Sigmoid colon (tissue), 7 donors: ENCODE measurements around the gene MIPEP. TPM values are rescaled to one million over a fixed set of nuclear protein-coding genes. Genes with fewer than 3 reads are reported as not detected.

Source experiments
- DNase-seq: peaks from one replicate; pipeline ENCODE4 v3.0.0-alpha.2; 2019
- H3K27ac ChIP-seq, 4 donors: fragments of 200-600 bp; sonication (generic); one replicate each; pipeline ENCODE4 v1.5.1; 2016 to 2019; ENCODE audit warnings: mild to moderate bottlenecking in 1 of 4
- H3K27me3 ChIP-seq, 3 donors: fragments of 200-600 bp; sonication (generic); one replicate each; pipeline ENCODE4 v1.5.1; 2019; ENCODE audit warnings: mild to moderate bottlenecking in 1 of 3
- H3K36me3 ChIP-seq, 4 donors: fragments of 200-600 bp; sonication (generic); one replicate each; pipeline ENCODE4 v1.5.1; 2016 to 2019
- H3K4me1 ChIP-seq, 4 donors: fragments of 200-600 bp; sonication (generic); one replicate each; pipeline ENCODE4 v1.5.1; 2017 to 2019
- H3K4me3 ChIP-seq, 4 donors: fragments of 200-600 bp; sonication (generic); one replicate each; pipeline ENCODE4 v1.5.1; 2017 to 2019; ENCODE audit warnings: mild to moderate bottlenecking in 2 of 4, moderate library complexity in 1 of 4
- H3K9me3 ChIP-seq, 4 donors: fragments of 200-600 bp in 3 of 4; sonication (generic) in 3 of 4; one replicate each; pipeline versions ENCODE4 v1.5.1 to v1.6.1; 2013 to 2019
- CTCF ChIP-seq, 4 experiments: fragments of 450-650 bp in 3 of 4; fragments of 200-600 bp in 1 of 4; IDR thresholded peaks; one replicate each; pipeline ENCODE4 v1.5.1; 2016 to 2019; ENCODE audit warnings: antibody characterized with exemption in 4 of 4, mild to moderate bottlenecking in 3 of 4, moderate library complexity in 2 of 4
- EP300 ChIP-seq, 4 donors: sonication (generic); formaldehyde crosslinking; IDR thresholded peaks; one replicate each; pipeline ENCODE4 v1.6.1; 2017; ENCODE audit warnings: antibody characterized with exemption in 4 of 4
- POLR2A ChIP-seq, 2 donors: fragments of 450-650 bp; IDR thresholded peaks; one replicate each; pipeline ENCODE4 v1.6.1; 2016; ENCODE audit warnings: antibody characterized with exemption in 2 of 2, mild to moderate bottlenecking in 2 of 2, moderate library complexity in 2 of 2
- POLR2AphosphoS5 ChIP-seq, 4 donors: sonication (generic); formaldehyde crosslinking; IDR thresholded peaks; one replicate each; pipeline ENCODE4 v1.6.1; 2017; ENCODE audit warnings: antibody characterized with exemption in 4 of 4
- WGBS, 2 donors: extraction: QIAGEN DNeasy Blood & Tissue Kit; methylation state at CpG; one replicate each; pipeline ENCODE4 v1.1.7; 2013; 5-methylcytosine and 5-hydroxymethylcytosine counted together
- intact Hi-C: fragments of 100-400 bp; cut with DNase I; formaldehyde crosslinking; loops from one replicate; pipeline ENCODE4 v1.15.1; 2023
- polyA plus RNA-seq, 3 donors: library from polyadenylated mRNA; stranded (reverse); fragments of 200-250 nt; gene quantifications; one replicate each; pipeline ENCODE4 v1.2.3, GENCODE V29; 2013
- total RNA-seq, 4 donors: library from RNA; depleted of rRNA; stranded (reverse); fragments of >200 nt; gene quantifications; one replicate each; pipeline ENCODE4 v1.1.0, GENCODE V29; 2016
- donor health status: healthy with polysubstance abuse.
- donor health status: Bipolar disorder and iron deficiency.
- donor health status: healthy.

The MIPEP gene
- total and polyA plus RNA-seq, 7 donors, result 10.7 to 20.5 (median 11.4) TPM

- peaks cover 0 to 10% (median 0%) of the 10 kb centered on the region in 4 donors for H3K36me3 ChIP-seq
- no peaks in the 10 kb centered on the region for H3K27me3 ChIP-seq
- no peak for TF ChIP-seq POLR2AphosphoS5 (IDR thresholded peaks at IDR 0.05)
- no peak overlapping the region for H3K27ac ChIP-seq
- intact Hi-C loops, result no loop called here
- DNase-seq, result no peak
- H3K4me1 ChIP-seq, result no peaks in the 10 kb centered on the region
- no peaks in the 10 kb centered on the region for H3K9me3 ChIP-seq
- WGBS, 2 donors, result 86 to 91% methylated on average over 2 of the region's 2 CpGs
- H3K4me3 ChIP-seq, result no peak overlapping the region
These were observed 27.9 kb downstream of the MIPEP start for GRCh38 chr13:23861310-23861709.

- H3K36me3 ChIP-seq, result peaks cover 0 to 17% (median 0%) of the 10 kb centered on the region in 4 donors
- intact Hi-C loops, result no loop called here
- DNase-seq, result no peak
- no peaks in the 10 kb centered on the region for H3K4me1 ChIP-seq
- H3K4me3 ChIP-seq, result no peak overlapping the region
- H3K9me3 ChIP-seq, result no peaks in the 10 kb centered on the region
- no peaks in the 10 kb centered on the region for H3K27me3 ChIP-seq
- H3K27ac ChIP-seq, result no peak overlapping the region
- 98% methylated on average over 2 of the region's 2 CpGs for whole genome bisulfite sequencing, 2 donors
- no peak for TF ChIP-seq CTCF (IDR thresholded peaks at IDR 0.05)
- no peak for TF ChIP-seq POLR2A (IDR thresholded peaks at IDR 0.05)
- no peak for TF ChIP-seq POLR2AphosphoS5 (IDR thresholded peaks at IDR 0.05)
- TF ChIP-seq EP300 (IDR thresholded peaks at IDR 0.05), result no peak
These were observed 29.3 kb downstream of the MIPEP start for GRCh38 chr13:23859904-23860303.

- no peaks in the 10 kb centered on the region for H3K27me3 ChIP-seq
- no peak overlapping the region for H3K4me3 ChIP-seq
- TF ChIP-seq POLR2A (IDR thresholded peaks at IDR 0.05), result no peak
- TF ChIP-seq EP300 (IDR thresholded peaks at IDR 0.05), result no peak
- no peak for TF ChIP-seq POLR2AphosphoS5 (IDR thresholded peaks at IDR 0.05)
- TF ChIP-seq CTCF (IDR thresholded peaks at IDR 0.05), result no peak
- H3K4me1 ChIP-seq, result no peaks in the 10 kb centered on the region
- H3K9me3 ChIP-seq, result no peaks in the 10 kb centered on the region
- H3K27ac ChIP-seq, result no peak overlapping the region
- peaks cover 0 to 17% (median 0%) of the 10 kb centered on the region in 4 donors for H3K36me3 ChIP-seq
- DNase-seq, result no peak
- intact Hi-C loops, result no loop called here
These were observed 29.7 kb downstream of the MIPEP start for GRCh38 chr13:23859455-23859854.

GRCh38 chr13:23858546-23858945 lies 30.7 kb downstream of the MIPEP start:
- WGBS, 2 donors, result 86 to 88% methylated on average over 5 of the region's 5 CpGs
- Histone ChIP-seq H3K27ac (no peak overlapping the region), H3K4me1 (no peaks in the 10 kb centered on the region), H3K9me3 (no peaks in the 10 kb centered on the region), H3K36me3 (peaks cover 0 to 17% (median 0%) of the 10 kb centered on the region in 4 donors), H3K4me3 (no peak overlapping the region), H3K27me3 (no peaks in the 10 kb centered on the region)
- no peak for DNase-seq
- intact Hi-C loops, result no loop called here
- TF ChIP-seq POLR2AphosphoS5 (IDR thresholded peaks at IDR 0.05) (no peak), POLR2A (IDR thresholded peaks at IDR 0.05) (no peak), CTCF (IDR thresholded peaks at IDR 0.05) (no peak), EP300 (IDR thresholded peaks at IDR 0.05) (no peak)

GRCh38 chr13:23856008-23856750 lies 33.0 kb downstream of the MIPEP start:
- Histone ChIP-seq H3K36me3 (peaks cover 0 to 10% (median 0%) of the 10 kb centered on the region in 4 donors), H3K27ac (no peak overlapping the region), H3K27me3 (no peaks in the 10 kb centered on the region), H3K9me3 (no peaks in the 10 kb centered on the region), H3K4me1 (no peaks in the 10 kb centered on the region), H3K4me3 (no peak overlapping the region)
- TF ChIP-seq EP300 (IDR thresholded peaks at IDR 0.05), result no peak
- no peak for TF ChIP-seq CTCF (IDR thresholded peaks at IDR 0.05)
- TF ChIP-seq POLR2AphosphoS5 (IDR thresholded peaks at IDR 0.05), result no peak
- TF ChIP-seq POLR2A (IDR thresholded peaks at IDR 0.05), result no peak
- intact Hi-C loops, result no loop called here
- WGBS, 2 donors, result 82 to 85% methylated on average over 5 of the region's 5 CpGs
- DNase-seq, result no peak
